IPS-NIHi7 (cell line): ENCODE results near the gene CCNA2.

Experiments used
- DNase-seq: peaks from one replicate; pipeline ENCODE4 v3.0.0; 2012; ENCODE audit warnings: mixed read lengths; ENCODE audit errors: extremely low spot score

Gene CCNA2

GRCh38 chr4:121823505-121824170 lies at the start of gene CCNA2:
Gene CCNA2 (minus strand): TSS chr4:121823883. CDS start chr4:121823628, 255 bp downstream.
- peak; percentile 95 for DNase-seq

DNA sequence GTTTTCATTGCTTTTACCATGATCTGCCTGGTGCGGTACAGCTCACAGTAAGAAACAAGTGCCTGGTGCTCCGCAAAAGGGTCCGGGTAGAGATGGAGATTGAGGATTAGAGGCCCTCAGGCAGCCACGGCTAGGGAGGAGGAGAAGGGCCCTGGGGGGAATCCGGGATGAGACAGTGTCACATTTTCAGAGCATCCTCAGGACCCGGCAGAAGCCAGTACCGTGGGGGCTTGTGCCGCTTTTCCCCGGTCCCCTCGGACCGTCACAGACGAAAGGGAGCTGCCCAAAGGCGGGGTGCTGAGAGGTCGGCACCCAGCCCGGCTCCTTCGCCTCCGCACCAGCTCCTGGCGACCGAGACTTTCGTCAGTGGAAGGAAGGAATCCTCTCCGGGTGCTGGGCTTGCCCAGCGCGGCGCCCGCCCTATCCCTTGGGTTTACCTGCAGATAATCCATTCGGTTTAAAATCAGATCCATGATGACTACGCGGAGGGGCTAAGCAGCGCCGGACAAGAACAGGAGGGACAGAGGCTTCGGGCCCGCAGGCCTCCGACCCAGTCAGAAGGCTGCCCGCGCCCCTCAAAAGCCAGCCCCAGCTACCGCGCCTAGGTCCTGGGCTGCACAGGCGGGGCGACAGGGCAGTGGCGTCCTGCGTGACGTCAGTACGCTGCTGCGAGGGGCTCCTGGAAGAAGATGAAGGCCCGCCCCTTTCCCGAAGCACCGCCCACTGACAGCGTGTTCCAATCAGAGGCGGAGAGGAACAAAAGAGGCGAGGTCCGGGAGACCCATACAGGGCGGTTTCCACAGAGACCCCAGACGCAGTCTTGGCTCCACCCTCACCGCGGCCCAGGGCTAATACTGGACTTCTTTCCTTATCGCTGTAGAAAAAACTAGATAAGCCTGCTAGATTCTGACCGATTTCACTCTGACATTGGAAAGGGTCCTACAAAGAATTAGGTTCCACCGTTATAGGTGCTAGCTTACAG lies 46.4 kb upstream of the CCNA2 start, which contains the start of gene BBS7:
BBS7 (minus strand) TSS at position 634 of the 982 bp plus-strand sequence; CDS start at position 473, 161 bp downstream.
- peak; percentile 98 for DNase-seq

DNA sequence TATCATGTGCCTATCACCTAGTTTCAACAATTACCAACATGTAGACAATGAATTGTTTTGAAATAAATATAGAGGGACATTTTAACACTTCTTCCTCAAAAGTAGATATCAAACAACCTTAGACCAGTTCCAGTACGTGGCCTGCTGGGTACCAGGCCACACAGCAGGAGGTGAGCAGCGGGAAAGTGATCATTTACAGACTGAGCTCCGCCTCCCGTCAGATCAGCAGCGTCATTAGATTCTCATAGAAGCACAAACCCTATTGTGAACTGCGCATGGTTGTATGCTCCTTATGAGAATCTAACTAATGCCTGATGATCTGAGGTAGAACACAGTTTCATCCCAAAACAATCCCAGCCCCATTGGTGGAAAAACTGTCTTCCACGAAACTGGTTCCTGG lies 40.1 kb upstream of the CCNA2 start:
- DNase-seq = no peak

DNA sequence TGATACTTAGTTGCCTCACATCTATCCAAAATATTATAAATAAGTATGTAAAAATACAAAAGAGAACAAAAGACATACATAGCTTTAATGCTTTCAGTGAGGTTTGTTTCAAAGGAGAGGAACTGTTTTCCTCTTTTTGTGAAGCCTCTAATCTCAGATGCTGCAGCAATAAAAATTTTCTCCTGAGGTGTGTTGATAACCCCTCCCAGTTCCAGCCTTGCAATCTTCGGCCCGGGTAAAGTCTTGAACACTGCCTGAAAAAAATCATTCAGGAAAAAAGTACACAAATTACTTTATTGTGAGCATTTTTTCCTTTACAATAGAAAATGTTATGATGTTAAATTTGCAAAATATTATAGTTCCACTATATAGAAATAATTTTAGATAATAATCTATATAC lies 37.7 kb upstream of the CCNA2 start:
- DNase-seq = no peak

- DNase-seq = no peak
These were observed 36.4 kb upstream of the CCNA2 start for GRCh38 chr4:121860121-121860520.

- no peak for DNase-seq
These were observed 27.7 kb upstream of the CCNA2 start for GRCh38 chr4:121851354-121851753.

GRCh38 chr4:121846662-121847061 lies 23.0 kb upstream of the CCNA2 start:
- DNase-seq = no peak

- no peak for DNase-seq
These were observed 19.2 kb upstream of the CCNA2 start for GRCh38 chr4:121842862-121843261.

DNA sequence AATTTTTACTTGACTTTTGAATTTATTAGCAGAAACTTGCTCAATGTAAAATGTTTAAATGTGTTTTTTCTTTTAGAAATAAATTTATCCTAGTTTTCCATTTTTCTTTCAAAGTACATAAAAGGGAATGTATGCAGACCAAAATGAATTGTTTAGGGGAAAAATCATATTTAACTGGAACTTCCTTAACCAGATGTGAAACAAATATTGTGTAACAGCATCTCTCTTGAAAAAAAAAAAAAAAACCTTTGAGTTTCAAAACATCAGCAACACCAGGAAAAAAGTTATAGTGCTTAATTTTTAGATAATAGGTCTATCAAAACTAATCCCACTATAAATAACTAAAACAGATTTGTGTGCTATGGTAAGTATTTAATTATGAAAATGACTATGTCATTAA lies 14.5 kb upstream of the CCNA2 start:
- DNase-seq = no peak

GRCh38 chr4:121829511-121829910 lies 5.8 kb upstream of the CCNA2 start:
- DNase-seq = no peak

GRCh38 chr4:121827853-121828252 lies 4.2 kb upstream of the CCNA2 start:
- no peak for DNase-seq

GRCh38 chr4:121824950-121825349 lies 1.3 kb upstream of the CCNA2 start:
- DNase-seq = no peak

DNA sequence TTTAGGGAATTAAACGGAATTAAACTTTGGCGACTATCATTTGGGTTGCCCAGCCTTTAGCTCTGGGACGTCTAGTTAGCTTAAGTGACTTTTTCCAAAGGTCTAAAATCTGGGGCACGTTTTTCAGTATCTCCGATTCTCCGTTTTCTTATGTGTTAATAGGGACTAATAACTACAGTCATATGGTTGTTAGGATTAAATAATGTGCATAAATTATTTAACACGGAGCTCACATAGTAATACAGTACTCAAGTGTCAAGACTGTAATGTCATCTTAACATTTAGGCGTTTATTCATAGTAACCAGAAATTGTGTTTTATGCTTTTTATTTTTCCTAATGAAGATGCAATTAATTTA lies 466 bp upstream of the CCNA2 start:
- DNase-seq = no peak

- DNase-seq = peak; percentile 19
These were observed 733 bp downstream of the CCNA2 start for GRCh38 chr4:121822796-121823504.

GRCh38 chr4:121822047-121822446 lies 1.6 kb downstream of the CCNA2 start:
- DNase-seq = no peak

DNA sequence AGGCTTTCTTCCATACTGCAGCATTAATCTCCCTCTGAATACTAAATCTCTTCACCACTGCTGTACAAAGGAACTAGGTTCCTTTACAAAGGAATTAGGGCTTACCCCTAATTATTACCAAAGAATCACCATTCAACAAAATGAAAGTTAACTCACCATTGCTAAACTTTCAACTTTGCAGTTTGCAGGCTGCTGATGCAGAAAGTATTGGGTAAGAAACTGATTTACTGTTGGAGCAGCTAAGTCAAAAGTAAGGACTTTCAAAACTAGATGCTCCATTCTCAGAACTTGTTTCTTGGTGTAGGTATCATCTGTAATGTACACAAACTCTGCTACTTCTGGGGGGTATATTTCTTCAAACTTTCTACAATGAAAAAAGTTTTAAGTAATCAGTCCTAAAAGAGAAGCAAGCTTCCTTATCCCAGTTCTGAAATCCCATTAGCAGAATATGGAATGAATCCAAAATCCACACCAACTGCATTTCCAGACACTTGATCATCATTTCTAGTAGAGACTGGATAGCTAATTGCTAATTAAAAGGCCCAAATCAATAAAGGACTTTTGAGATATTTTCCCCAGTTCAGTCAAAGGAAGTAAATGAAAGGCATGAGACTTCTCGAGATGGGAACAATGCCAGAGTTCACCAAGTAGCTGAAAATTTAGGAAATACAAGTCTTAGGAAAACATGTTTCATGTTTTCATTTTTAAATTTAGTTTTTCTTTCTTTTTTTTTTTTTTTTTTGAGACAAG lies 4.3 kb downstream of the CCNA2 start:
- no peak for DNase-seq

DNA sequence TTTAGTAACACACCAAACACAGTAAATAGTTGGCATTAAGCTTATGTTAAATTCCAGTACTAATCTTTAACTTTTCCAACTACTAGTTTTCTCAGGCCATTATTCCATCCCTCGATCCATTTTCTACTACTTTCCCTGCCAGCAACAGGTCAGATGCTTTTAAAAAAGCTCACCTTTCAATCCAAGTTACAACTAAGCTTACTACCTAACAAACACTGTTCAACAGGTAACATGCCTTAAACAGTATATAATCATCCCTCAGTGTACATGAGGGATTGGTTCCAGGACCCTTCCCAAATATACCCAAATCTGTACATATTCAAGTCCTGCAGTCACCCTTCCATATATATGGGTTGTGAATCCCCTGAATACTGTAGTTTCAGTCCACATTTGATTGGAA lies 5.5 kb downstream of the CCNA2 start:
- no peak for DNase-seq

- no peak for DNase-seq
These were observed 6.0 kb downstream of the CCNA2 start for GRCh38 chr4:121817701-121818100.

- no peak for DNase-seq
These were observed 6.7 kb downstream of the CCNA2 start for GRCh38 chr4:121817006-121817405.

- DNase-seq = no peak
These were observed 8.9 kb downstream of the CCNA2 start for GRCh38 chr4:121814756-121815155.

DNA sequence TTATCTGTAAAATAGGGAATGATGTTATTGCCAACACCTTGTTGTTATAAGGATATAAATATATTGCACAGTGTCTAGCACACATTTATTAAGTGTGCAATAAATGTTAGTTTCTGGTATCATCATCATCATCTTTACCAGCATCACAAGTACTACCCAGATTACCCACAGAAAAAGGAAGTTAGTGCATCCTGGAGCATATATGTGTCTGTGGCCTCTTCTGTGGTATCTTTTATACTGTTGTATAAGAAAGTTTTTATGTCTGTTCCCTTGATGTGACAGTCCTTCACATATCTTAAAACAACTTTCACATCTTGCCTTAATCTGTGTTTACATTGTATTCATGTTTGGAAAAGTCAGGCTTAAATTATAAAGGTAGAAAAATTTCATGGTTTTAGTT lies 12.6 kb downstream of the CCNA2 start:
- DNase-seq = no peak

DNA sequence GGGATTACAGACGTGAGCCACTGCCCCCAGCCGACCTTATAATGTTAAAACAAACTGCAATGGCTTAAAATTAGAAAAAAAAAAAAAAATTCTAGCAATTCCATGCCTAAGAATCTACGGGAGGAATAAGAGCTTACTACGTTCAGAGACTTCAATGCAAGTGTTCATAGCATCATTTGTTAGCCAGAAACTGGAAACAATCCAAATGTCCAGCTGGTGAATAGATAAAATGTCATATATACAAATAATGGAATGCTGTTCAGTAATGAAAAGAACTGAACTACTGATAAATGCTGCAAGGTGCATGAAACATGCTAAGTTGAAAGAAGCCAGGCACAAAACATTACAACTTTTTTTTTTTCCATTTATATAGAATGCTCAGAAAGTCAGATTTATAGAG lies 17.3 kb downstream of the CCNA2 start:
- no peak for DNase-seq
